GM12873 (cell line): ENCODE measurements around the gene MAPK10.

ENCODE experiments used
- TF ChIP-seq, protein P1 (sequence below): IDR thresholded peaks from 2 replicates; pipeline ENCODE4 v1.5.1; 2012; ENCODE audit warnings: low read depth, mild to moderate bottlenecking, moderate library complexity, low read length, control low read depth; ENCODE audit not compliant: insufficient read depth; ENCODE audit errors: missing control alignments

The MAPK10 gene

DNA sequence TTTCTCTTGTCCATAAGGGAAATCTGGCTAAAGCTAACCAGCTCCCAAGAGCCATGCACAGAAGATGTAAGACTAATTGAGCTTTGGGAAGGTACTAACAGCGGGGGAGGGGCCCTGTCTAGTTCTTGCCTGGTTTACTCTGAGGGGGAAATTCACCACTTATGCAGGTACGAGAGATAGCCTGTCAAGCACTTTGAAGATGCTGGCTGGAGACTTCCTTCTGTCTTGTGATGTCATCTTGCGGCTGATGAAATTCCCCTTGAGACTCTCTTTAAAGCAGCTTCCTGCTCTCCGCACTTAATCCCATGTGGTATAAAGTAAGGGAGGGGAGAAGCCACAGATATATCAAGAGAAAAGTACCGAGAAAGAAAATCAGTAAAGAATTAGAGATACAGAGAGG is 345.3 kb downstream of the MAPK10 start:
- TF ChIP-seq, protein P1, sequence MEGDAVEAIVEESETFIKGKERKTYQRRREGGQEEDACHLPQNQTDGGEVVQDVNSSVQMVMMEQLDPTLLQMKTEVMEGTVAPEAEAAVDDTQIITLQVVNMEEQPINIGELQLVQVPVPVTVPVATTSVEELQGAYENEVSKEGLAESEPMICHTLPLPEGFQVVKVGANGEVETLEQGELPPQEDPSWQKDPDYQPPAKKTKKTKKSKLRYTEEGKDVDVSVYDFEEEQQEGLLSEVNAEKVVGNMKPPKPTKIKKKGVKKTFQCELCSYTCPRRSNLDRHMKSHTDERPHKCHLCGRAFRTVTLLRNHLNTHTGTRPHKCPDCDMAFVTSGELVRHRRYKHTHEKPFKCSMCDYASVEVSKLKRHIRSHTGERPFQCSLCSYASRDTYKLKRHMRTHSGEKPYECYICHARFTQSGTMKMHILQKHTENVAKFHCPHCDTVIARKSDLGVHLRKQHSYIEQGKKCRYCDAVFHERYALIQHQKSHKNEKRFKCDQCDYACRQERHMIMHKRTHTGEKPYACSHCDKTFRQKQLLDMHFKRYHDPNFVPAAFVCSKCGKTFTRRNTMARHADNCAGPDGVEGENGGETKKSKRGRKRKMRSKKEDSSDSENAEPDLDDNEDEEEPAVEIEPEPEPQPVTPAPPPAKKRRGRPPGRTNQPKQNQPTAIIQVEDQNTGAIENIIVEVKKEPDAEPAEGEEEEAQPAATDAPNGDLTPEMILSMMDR = no peak

- TF ChIP-seq, protein P1 = no peak
Measured at GRCh38 chr4:86013621-86014020, 346.2 kb downstream of the MAPK10 start.

- TF ChIP-seq, protein P1 = no peak
Measured at GRCh38 chr4:86011117-86011516, 348.7 kb downstream of the MAPK10 start.

DNA sequence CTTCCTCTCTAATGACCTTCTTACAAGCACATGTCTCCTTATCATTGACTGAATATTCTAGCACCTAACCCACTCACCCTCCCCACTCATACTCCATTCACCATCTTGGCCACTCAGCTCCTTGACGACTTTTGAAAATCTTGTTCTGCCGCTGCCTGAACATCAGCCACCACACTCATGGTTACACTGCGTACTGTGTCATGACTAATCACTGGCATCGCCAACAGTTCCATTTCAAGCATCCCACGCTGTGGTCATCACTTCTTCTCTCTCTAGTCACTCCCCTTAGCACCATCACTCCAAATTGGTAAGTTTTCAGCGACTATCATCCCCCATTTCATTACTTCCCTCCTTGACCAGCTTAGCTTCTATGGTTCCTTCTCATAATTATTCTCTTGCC is 352.8 kb downstream of the MAPK10 start:
- TF ChIP-seq, protein P1 = no peak

DNA sequence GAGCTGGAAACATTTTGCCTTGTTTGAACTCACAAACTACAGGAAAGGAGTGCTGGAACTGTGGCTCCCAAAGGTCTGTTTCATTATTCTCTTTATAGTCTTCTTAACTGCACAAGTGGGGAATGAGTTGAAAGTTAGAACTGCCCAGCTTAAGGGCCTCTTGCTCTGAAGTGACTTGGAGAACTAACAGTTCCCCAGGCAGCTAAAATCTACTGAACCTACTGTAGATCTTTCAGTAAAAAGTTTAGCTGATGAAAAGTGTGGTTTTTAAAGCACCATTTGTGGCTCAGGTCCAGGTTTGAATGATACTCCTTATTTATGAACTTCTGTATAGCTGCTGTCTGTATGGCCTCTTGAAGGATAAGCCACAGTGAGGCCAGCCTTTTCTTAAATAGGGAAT is 353.8 kb downstream of the MAPK10 start:
- TF ChIP-seq, protein P1 = no peak

- TF ChIP-seq, protein P1 = no peak
Measured at GRCh38 chr4:86004030-86004429, 355.8 kb downstream of the MAPK10 start.

DNA sequence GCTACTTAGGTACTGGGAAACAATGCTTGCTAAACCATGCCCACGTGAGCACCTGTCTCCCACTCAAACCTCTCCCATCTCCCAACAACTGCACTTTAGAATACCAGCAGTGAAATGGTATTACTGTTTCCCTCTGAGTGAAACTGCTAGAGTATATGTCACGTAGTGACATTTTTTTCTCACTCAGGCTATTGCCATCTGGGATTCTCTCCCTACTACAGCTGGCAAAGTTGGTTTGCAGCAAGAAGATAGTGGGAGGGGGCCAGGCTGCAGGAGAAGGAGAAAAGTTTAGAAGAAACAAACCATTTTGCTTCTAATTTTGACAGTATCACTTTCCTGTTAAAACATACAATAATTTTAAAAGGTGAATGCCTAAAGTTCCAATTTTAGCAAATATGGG is 358.3 kb downstream of the MAPK10 start:
- TF ChIP-seq, protein P1 = no peak
